Small intestine (tissue), 7 donors: ENCODE results near the gene AURKA. TPM values are rescaled to one million over a fixed set of nuclear protein-coding genes. Genes with fewer than 3 reads are reported as not detected.

Experiments
- DNase-seq, 2 donors: peaks; one replicate each; pipeline versions ENCODE4 v3.0.0 to v3.0.0-alpha.2; 2013
- FAIRE-seq: peaks from 2 replicates; lab custom pipeline; 2012; peaks lifted over from hg19 to GRCh38; lab: Jason Lieb, UNC
- H3K27ac ChIP-seq, 3 donors: one replicate each; pipeline ENCODE4 v1.5.1; 2013; ENCODE audit warnings: low read length in 2 of 3, mild to moderate bottlenecking in 2 of 3, control low read depth in 1 of 3, inconsistent platforms in 1 of 3, low read depth in 1 of 3, moderate library complexity in 1 of 3
- H3K27me3 ChIP-seq, 3 donors: one replicate each; pipeline ENCODE4 v1.6.1; 2013; ENCODE audit warnings: low read length in 3 of 3, inconsistent platforms in 1 of 3; ENCODE audit not compliant: control insufficient read depth in 3 of 3, insufficient read depth in 3 of 3
- H3K36me3 ChIP-seq, 3 donors: one replicate each; pipeline ENCODE4 v1.6.1; 2013; ENCODE audit warnings: low read length in 3 of 3, inconsistent platforms in 1 of 3, low read depth in 1 of 3, mild to moderate bottlenecking in 1 of 3, moderate library complexity in 1 of 3; ENCODE audit not compliant: control insufficient read depth in 3 of 3, insufficient read depth in 2 of 3
- H3K4me1 ChIP-seq, 3 donors: one replicate each; pipeline ENCODE4 v1.6.1; 2013; ENCODE audit warnings: low read length in 2 of 3, inconsistent platforms in 1 of 3, low read depth in 1 of 3, mild to moderate bottlenecking in 1 of 3, moderate library complexity in 1 of 3; ENCODE audit not compliant: control insufficient read depth in 3 of 3, insufficient read depth in 2 of 3
- H3K4me3 ChIP-seq, 3 donors: one replicate each; pipeline ENCODE4 v1.5.1; 2013; ENCODE audit warnings: low read length in 3 of 3, control low read depth in 1 of 3, inconsistent platforms in 1 of 3, low read depth in 1 of 3, mild to moderate bottlenecking in 1 of 3, moderate library complexity in 1 of 3
- H3K9me3 ChIP-seq, 2 donors: one replicate each; pipeline ENCODE4 v1.6.1; 2013; ENCODE audit warnings: low read depth in 1 of 2, low read length in 1 of 2; ENCODE audit not compliant: control insufficient read depth in 2 of 2, insufficient read depth in 1 of 2
- WGBS, 3 donors: extraction: QIAGEN DNeasy Blood & Tissue Kit; methylation state at CpG; one replicate each; pipeline ENCODE4 v1.1.7; 2013; 5-methylcytosine and 5-hydroxymethylcytosine counted together
- polyA plus RNA-seq, 4 donors: library from polyadenylated mRNA; stranded (reverse) in 3 of 4; unstranded in 1 of 4; fragments of 200-250 nt in 3 of 4; fragments of 120-200 nt in 1 of 4; gene quantifications; one replicate each; pipeline versions ENCODE4 v1.2.1 to v1.2.3, GENCODE V29; 2013
- donor health status: healthy with polysubstance abuse.
- donor health status: control.
- donor health status: control.
- donor health status: Bipolar disorder and iron deficiency.
- donor health status: healthy.

The AURKA gene
- polyA plus RNA-seq, 4 donors, result 4.3 to 26.6 (median 13.6) TPM

GRCh38 chr20:56431471-56431870 is 39.5 kb upstream of the AURKA start:
- H3K9me3 ChIP-seq, result no peaks in the 10 kb centered on the region
- WGBS, 3 donors, result 76 to 90% (median 86%) methylated on average over 3 of the region's 3 CpGs

GRCh38 chr20:56430957-56431356 is 38.9 kb upstream of the AURKA start:
- peaks cover 0 to 5% (median 0%) of the 10 kb centered on the region in 3 donors for H3K4me1 ChIP-seq
- no peaks in the 10 kb centered on the region for H3K36me3 ChIP-seq
- DNase-seq (no peak), FAIRE-seq (no peak)
- H3K27me3 ChIP-seq, result no peaks in the 10 kb centered on the region
- no peak overlapping the region for H3K27ac ChIP-seq
- H3K9me3 ChIP-seq, result no peaks in the 10 kb centered on the region
- H3K4me3 ChIP-seq, result no peak overlapping the region
- 75 to 91% (median 88%) methylated on average over 1 of the region's 1 CpG for WGBS, 3 donors

More at GRCh38 chr20:56431471-56431870, 39.5 kb upstream of the AURKA start:
- Histone ChIP-seq H3K4me3 (no peak overlapping the region), H3K4me1 (peaks cover 0 to 5% (median 0%) of the 10 kb centered on the region in 3 donors), H3K27ac (no peak overlapping the region), H3K36me3 (no peaks in the 10 kb centered on the region), H3K27me3 (no peaks in the 10 kb centered on the region)
- FAIRE-seq (no peak), DNase-seq (no peak)

- H3K36me3 ChIP-seq, result no peaks in the 10 kb centered on the region
- H3K27me3 ChIP-seq, result no peaks in the 10 kb centered on the region
- no peak for DNase-seq
- no peak for FAIRE-seq
- H3K9me3 ChIP-seq, result no peaks in the 10 kb centered on the region
- H3K4me1 ChIP-seq, result peaks cover 0 to 5% (median 0%) of the 10 kb centered on the region in 3 donors
- no peak overlapping the region for H3K27ac ChIP-seq
- WGBS, 3 donors, result 59 to 66% (median 65%) methylated on average over 4 of the region's 4 CpGs
- no peak overlapping the region for H3K4me3 ChIP-seq
Measured at GRCh38 chr20:56430461-56430860, 38.4 kb upstream of the AURKA start.

GRCh38 chr20:56429941-56430340 is 37.9 kb upstream of the AURKA start:
- H3K4me3 ChIP-seq, result no peak overlapping the region
- FAIRE-seq (no peak), DNase-seq (no peak)
- WGBS, 3 donors, result 40 to 55% (median 49%) methylated on average over 4 of the region's 4 CpGs
- H3K27me3 ChIP-seq, result no peaks in the 10 kb centered on the region
- H3K27ac ChIP-seq, result peak overlapping the region in 1 of 3 donors; percentile 35
- H3K36me3 ChIP-seq, result no peaks in the 10 kb centered on the region
- peaks cover 0 to 5% (median 0%) of the 10 kb centered on the region in 3 donors for H3K4me1 ChIP-seq
- no peaks in the 10 kb centered on the region for H3K9me3 ChIP-seq

GRCh38 chr20:56429502-56429901 is 37.5 kb upstream of the AURKA start:
- H3K4me3 ChIP-seq, result no peak overlapping the region
- no peak for FAIRE-seq
- H3K27ac ChIP-seq, result peak overlapping the region in 1 of 3 donors; percentile 17
- H3K4me1 ChIP-seq, result peaks cover 0 to 5% (median 0%) of the 10 kb centered on the region in 3 donors
- no peaks in the 10 kb centered on the region for H3K9me3 ChIP-seq
- no peak for DNase-seq
- no peaks in the 10 kb centered on the region for H3K27me3 ChIP-seq
- 51 to 62% (median 60%) methylated on average over 6 of the region's 6 CpGs for WGBS, 3 donors
- no peaks in the 10 kb centered on the region for H3K36me3 ChIP-seq

- Histone ChIP-seq H3K27me3 (no peaks in the 10 kb centered on the region), H3K4me1 (peaks cover 0 to 5% (median 0%) of the 10 kb centered on the region in 3 donors), H3K9me3 (no peaks in the 10 kb centered on the region), H3K4me3 (no peak overlapping the region), H3K27ac (no peak overlapping the region), H3K36me3 (no peaks in the 10 kb centered on the region)
- no peak for DNase-seq
- no peak for FAIRE-seq
- 72 to 79% (median 75%) methylated on average over 8 of the region's 8 CpGs for WGBS, 3 donors
Measured at GRCh38 chr20:56428881-56429280, 36.9 kb upstream of the AURKA start.

GRCh38 chr20:56428410-56428809 is 36.4 kb upstream of the AURKA start:
- H3K4me1 ChIP-seq, result peaks cover 0 to 1% (median 0%) of the 10 kb centered on the region in 3 donors
- 85 to 89% (median 87%) methylated on average over 5 of the region's 5 CpGs for WGBS, 3 donors
- no peak overlapping the region for H3K4me3 ChIP-seq
- FAIRE-seq (no peak), DNase-seq (no peak)
- H3K36me3 ChIP-seq, result no peaks in the 10 kb centered on the region
- no peak overlapping the region for H3K27ac ChIP-seq
- no peaks in the 10 kb centered on the region for H3K27me3 ChIP-seq
- no peaks in the 10 kb centered on the region for H3K9me3 ChIP-seq

GRCh38 chr20:56427797-56428196 is 35.8 kb upstream of the AURKA start:
- Histone ChIP-seq H3K27ac (no peak overlapping the region), H3K4me1 (no peaks in the 10 kb centered on the region), H3K36me3 (no peaks in the 10 kb centered on the region), H3K4me3 (no peak overlapping the region), H3K9me3 (no peaks in the 10 kb centered on the region), H3K27me3 (no peaks in the 10 kb centered on the region)
- whole genome bisulfite sequencing, 3 donors, result 79 to 87% (median 85%) methylated on average over 4 of the region's 4 CpGs
- FAIRE-seq (no peak), DNase-seq (no peak)

- H3K27me3 ChIP-seq, result no peaks in the 10 kb centered on the region
- H3K36me3 ChIP-seq, result no peaks in the 10 kb centered on the region
- FAIRE-seq (no peak), DNase-seq (no peak)
- H3K4me3 ChIP-seq, result no peak overlapping the region
- no peak overlapping the region for H3K27ac ChIP-seq
- H3K4me1 ChIP-seq, result no peaks in the 10 kb centered on the region
- H3K9me3 ChIP-seq, result no peaks in the 10 kb centered on the region
Measured at GRCh38 chr20:56426926-56427325, 34.9 kb upstream of the AURKA start.
